Epithelial cell of esophagus (primary cell): ENCODE measurements around the gene CSMD2.

Experiments
- DNase-seq: peaks from one replicate; pipeline ENCODE4 v3.0.0; 2010; ENCODE audit warnings: low read depth
- H3K4me3 ChIP-seq: 2 replicates; pipeline ENCODE4 v1.5.1; 2011; ENCODE audit warnings: mild to moderate bottlenecking, low read length, control low read depth
- TF ChIP-seq, protein P1 (sequence below): IDR thresholded peaks from 2 replicates; pipeline ENCODE4 v1.5.1; 2011; ENCODE audit warnings: low read depth, mild to moderate bottlenecking, low read length, control low read depth, inconsistent platforms; ENCODE audit not compliant: insufficient read depth; ENCODE audit errors: missing control alignments

Gene CSMD2

DNA sequence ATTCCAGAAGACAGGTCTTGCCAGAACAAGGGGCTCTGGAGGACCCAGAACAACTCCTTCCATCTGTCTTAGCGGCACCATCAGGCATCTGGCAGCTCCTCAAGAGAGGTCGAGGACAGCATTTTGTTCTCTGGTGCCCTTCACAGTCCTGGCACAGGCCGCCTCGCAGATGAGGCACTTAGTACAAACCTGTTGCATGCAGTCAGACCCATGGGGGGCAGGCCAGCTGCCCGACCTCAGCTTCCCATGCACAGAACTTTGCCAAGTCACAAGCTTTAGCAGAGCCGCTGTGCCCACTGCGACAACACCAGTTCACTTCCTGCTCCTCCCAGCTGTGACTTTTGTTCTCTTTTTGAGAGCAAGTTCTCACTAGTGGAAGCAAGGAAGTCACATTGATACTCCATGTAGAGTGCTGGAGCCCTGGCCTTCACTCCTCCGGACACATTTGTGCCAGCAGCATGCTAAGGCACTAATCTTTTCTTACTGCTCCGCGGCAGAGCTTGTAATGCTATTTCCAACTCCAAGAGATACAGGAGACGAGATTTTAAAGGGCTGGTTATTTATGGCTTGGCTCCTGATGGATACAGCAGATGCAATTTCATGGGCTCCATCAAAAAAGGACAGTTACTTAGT, 256.6 kb downstream of the CSMD2 start:
- no peak overlapping the region for H3K4me3 ChIP-seq
- DNase-seq, result no peak
- TF ChIP-seq, protein P1, sequence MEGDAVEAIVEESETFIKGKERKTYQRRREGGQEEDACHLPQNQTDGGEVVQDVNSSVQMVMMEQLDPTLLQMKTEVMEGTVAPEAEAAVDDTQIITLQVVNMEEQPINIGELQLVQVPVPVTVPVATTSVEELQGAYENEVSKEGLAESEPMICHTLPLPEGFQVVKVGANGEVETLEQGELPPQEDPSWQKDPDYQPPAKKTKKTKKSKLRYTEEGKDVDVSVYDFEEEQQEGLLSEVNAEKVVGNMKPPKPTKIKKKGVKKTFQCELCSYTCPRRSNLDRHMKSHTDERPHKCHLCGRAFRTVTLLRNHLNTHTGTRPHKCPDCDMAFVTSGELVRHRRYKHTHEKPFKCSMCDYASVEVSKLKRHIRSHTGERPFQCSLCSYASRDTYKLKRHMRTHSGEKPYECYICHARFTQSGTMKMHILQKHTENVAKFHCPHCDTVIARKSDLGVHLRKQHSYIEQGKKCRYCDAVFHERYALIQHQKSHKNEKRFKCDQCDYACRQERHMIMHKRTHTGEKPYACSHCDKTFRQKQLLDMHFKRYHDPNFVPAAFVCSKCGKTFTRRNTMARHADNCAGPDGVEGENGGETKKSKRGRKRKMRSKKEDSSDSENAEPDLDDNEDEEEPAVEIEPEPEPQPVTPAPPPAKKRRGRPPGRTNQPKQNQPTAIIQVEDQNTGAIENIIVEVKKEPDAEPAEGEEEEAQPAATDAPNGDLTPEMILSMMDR, result no peak

DNA sequence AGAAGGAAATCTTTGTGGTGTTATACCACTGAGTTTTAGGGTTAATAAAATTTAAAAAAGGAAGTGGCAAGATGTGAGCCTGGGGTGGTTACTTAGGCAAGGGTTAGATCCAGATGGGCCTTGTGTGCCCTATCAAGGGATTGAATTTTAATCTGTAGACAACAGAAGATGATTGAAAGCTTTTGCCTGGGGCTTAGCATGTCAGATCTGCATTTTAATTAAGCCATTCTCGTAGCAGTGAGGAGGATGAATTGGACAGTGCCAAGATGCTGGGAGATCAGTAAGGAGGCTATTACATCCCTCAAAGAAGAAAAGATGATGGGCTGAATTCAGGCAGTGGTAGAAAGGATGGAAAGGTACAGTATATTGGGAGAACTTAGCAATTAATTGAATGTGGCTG, 258.9 kb downstream of the CSMD2 start:
- H3K4me3 ChIP-seq, result no peak overlapping the region
- TF ChIP-seq, protein P1, result no peak
- no peak for DNase-seq

DNA sequence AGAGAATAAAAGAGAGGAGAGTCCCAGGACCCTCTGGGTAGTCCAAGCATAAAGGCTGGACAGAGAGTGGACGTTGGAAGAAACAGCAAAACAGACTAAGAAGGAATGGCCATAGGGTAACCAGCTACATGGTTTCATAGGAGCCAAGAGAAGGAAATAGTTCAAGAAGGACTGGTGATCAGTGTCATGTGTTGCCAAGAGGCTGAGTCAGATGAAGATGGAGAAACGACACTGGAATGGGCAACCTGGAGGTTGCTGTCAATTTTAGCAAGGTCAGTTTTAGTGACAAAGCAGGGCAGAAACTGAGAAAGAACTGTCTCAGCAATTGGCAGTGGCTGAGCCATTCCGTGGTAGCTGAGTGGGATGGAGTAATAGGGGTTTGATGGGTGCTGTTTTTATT, 259.8 kb downstream of the CSMD2 start:
- DNase-seq, result no peak
- TF ChIP-seq, protein P1, result no peak
- H3K4me3 ChIP-seq, result no peak overlapping the region

DNA sequence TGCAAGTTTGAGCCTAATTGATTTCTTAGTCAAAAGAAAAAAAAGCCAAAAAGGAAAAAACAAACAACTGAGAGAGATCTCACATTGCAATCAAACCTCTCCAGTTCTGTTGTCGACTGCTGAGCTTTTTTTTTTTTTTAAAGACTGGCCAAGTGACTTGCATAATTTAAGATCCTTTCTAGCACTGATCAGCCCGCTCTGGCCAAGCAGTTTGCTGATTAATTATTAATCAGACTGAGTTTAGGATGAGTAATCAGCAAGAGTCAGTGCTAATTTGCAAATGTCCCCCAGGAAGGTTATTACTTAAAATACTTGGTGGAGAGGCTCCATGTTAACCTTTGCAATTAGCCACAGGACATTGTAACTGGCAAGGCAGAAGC, 261.8 kb downstream of the CSMD2 start:
- DNase-seq, result peak; percentile 6
- TF ChIP-seq, protein P1, result no peak
- no peak overlapping the region for H3K4me3 ChIP-seq

DNA sequence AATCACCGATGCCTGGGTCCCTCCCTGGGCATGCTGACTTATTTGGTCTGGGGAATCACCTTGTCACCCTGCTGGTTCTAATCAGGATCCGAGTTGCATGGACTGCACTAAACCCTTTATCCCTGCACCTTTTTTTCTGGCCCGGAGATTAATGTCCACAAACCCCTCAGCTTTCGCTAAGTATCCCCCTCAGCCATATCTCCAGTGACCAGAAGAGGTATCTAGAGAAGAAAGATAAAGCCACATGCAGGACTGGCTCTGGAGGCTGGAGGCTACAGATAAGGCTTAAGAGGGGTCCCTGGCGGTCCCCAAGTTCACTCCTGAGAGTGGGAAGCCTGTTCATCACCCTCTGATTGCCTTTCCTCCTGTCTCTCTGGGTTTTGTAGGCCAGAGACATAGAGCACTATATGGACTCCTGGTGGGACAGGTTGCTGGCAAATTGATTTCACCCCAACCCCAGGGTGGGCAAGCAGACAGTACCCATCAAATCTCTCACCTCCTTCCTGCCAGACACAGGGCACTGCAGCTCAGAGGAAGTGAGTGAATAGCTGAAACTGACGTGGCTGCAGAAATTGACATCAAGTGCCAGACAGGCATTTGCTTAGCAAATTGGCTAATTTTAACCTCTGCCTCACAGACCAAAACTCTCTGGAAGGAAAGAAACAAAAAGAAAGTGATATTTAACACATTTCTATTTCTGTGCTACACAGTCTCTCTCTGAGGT, 262.4 kb downstream of the CSMD2 start:
- DNase-seq, result no peak
- TF ChIP-seq, protein P1, result no peak
- H3K4me3 ChIP-seq, result no peak overlapping the region

DNA sequence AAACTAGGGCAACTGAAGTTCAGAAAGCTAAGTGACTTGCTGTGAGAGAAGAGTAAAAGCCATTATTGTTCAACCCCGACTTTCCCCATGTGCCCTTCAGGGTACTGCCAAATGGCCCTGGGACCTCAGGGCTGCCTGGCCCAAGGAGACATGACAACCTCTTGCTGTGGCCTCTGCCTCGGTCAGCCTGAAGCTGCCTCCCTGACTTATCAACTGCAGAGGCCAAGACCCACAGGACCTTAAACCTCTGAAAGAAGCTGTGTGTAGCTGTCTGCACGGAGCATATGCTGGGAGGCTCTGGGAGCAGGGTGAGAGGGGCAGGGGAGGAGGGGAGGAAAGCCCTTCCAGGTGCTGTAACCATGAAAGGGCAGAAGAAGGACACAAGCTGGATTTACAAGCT, 265.3 kb downstream of the CSMD2 start:
- no peak for DNase-seq
- H3K4me3 ChIP-seq, result no peak overlapping the region
- TF ChIP-seq, protein P1, result no peak

DNA sequence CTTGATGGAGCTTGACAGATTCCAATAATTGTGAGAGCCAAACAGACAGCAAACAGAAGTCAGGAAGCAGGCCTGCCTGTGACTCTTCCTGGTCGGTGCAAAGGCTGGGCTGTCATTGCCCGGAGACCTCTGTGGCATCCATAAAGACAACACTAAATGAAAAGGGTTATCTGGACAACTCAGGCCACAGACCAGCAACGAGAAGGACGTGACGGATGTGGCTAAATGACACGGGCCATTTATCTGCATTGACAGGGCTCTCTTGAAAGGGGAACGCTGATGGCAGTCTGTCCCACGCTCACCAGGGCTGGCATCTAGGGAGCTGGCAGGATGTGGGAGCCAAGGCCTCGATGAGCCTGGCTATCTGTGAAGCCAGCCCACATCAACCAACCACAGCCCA, 266.1 kb downstream of the CSMD2 start:
- TF ChIP-seq, protein P1, result no peak
- DNase-seq, result no peak
- H3K4me3 ChIP-seq, result no peak overlapping the region
